CD14-positive monocyte (primary cell): ENCODE results near the gene EYA4. TPM values are rescaled to one million over a fixed set of nuclear protein-coding genes. Genes with fewer than 3 reads are reported as not detected.

Experiments used
- DNase-seq, 3 donors: peaks; one replicate each; pipeline ENCODE4 v3.0.0-alpha.2; 2011 to 2022
- H2AFZ ChIP-seq: 2 replicates; pipeline ENCODE4 v1.6.0; 2012; ENCODE audit warnings: mild to moderate bottlenecking, low read depth, low read length, inconsistent platforms; ENCODE audit not compliant: insufficient read depth, poor library complexity, severe bottlenecking
- H3K27ac ChIP-seq, 2 donors: 1 replicate in 1 of 2; 2 replicates in 1 of 2; pipeline ENCODE4 v1.5.1; 2012 to 2013; ENCODE audit warnings: low read length in 2 of 2, control low read depth in 1 of 2, inconsistent platforms in 1 of 2, low read depth in 1 of 2, mild to moderate bottlenecking in 1 of 2
- H3K27me3 ChIP-seq, 2 donors: one replicate each; pipeline versions ENCODE4 v1.6.0 to v1.6.1; 2011 to 2013; ENCODE audit warnings: low read length in 2 of 2; ENCODE audit not compliant: control insufficient read depth in 2 of 2, insufficient read depth in 2 of 2
- H3K36me3 ChIP-seq, 2 donors: replicated peaks in 1 of 2; 1 replicate in 1 of 2; 2 replicates in 1 of 2; pipeline versions ENCODE4 v1.5.1 to v1.6.1; 2012 to 2013; ENCODE audit warnings: low read length in 2 of 2, control low read depth in 1 of 2, inconsistent platforms in 1 of 2, mild to moderate bottlenecking in 1 of 2; ENCODE audit not compliant: insufficient read depth in 2 of 2, control insufficient read depth in 1 of 2
- H3K4me1 ChIP-seq, 2 donors: 1 replicate in 1 of 2; 2 replicates in 1 of 2; pipeline versions ENCODE4 v1.5.1 to v1.6.1; 2012 to 2013; ENCODE audit warnings: low read length in 2 of 2, control low read depth in 1 of 2, inconsistent platforms in 1 of 2, mild to moderate bottlenecking in 1 of 2, moderate library complexity in 1 of 2; ENCODE audit not compliant: insufficient read depth in 2 of 2, control insufficient read depth in 1 of 2
- H3K4me2 ChIP-seq: replicated peaks from 2 replicates; pipeline ENCODE3; 2012; ENCODE audit warnings: low read length, moderate library complexity, mild to moderate bottlenecking; ENCODE audit not compliant: poor library complexity, severe bottlenecking; ENCODE audit errors: extremely low read depth
- H3K4me3 ChIP-seq, 3 experiments: fragments of 200-600 bp in 1 of 3; sonication (generic) in 1 of 3; replicated peaks in 1 of 3; 1 replicate in 2 of 3; 2 replicates in 1 of 3; pipeline ENCODE4 v1.5.1; 2011 to 2013; ENCODE audit warnings: low read length in 3 of 3, mild to moderate bottlenecking in 3 of 3, control low read depth in 2 of 3, low read depth in 2 of 3, inconsistent platforms in 1 of 3, moderate library complexity in 1 of 3
- H3K79me2 ChIP-seq: 2 replicates; pipeline ENCODE4 v1.6.0; 2012; ENCODE audit warnings: mild to moderate bottlenecking, control low read depth, inconsistent platforms, low read length, moderate library complexity; ENCODE audit not compliant: insufficient read depth
- H3K9ac ChIP-seq: 2 replicates; pipeline ENCODE4 v1.6.0; 2017; ENCODE audit warnings: low read length, mild to moderate bottlenecking; ENCODE audit not compliant: insufficient read depth, poor library complexity, severe bottlenecking
- H3K9me3 ChIP-seq, 2 donors: replicated peaks in 1 of 2; 1 replicate in 1 of 2; 2 replicates in 1 of 2; pipeline versions ENCODE4 v1.5.1 to v1.6.1; 2012 to 2013; ENCODE audit warnings: low read length in 2 of 2, control low read depth in 1 of 2; ENCODE audit not compliant: control insufficient read depth in 1 of 2, insufficient read depth in 1 of 2
- H4K20me1 ChIP-seq: 2 replicates; pipeline ENCODE4 v1.6.0; 2012; ENCODE audit warnings: mild to moderate bottlenecking, low read length, control low read depth, moderate library complexity; ENCODE audit not compliant: insufficient read depth
- H3K27ac Mint-ChIP-seq, 7 donors: one replicate each; pipeline ENCODE4 v1.8.0; 2020; ENCODE audit warnings: mild to moderate bottlenecking in 7 of 7, mixed read lengths in 7 of 7, moderate library complexity in 6 of 7, inconsistent platforms in 2 of 7
- H3K27me3 Mint-ChIP-seq, 3 donors: one replicate each; pipeline ENCODE4 v1.8.0; 2021 to 2022; ENCODE audit warnings: low read depth in 3 of 3, mild to moderate bottlenecking in 3 of 3, mixed read lengths in 3 of 3, moderate library complexity in 3 of 3, inconsistent platforms in 1 of 3
- H3K36me3 Mint-ChIP-seq, 2 donors: one replicate each; pipeline ENCODE4 v1.8.0; 2020; ENCODE audit warnings: mixed read lengths in 2 of 2, inconsistent platforms in 1 of 2, mild to moderate bottlenecking in 1 of 2
- H3K4me1 Mint-ChIP-seq: one replicate; pipeline ENCODE4 v1.8.0; 2020; ENCODE audit warnings: mild to moderate bottlenecking, mixed read lengths
- H3K4me3 Mint-ChIP-seq, 2 donors: one replicate each; pipeline ENCODE4 v1.8.0; 2020; ENCODE audit warnings: mild to moderate bottlenecking in 2 of 2, mixed read lengths in 2 of 2, moderate library complexity in 1 of 2
- H3K9me3 Mint-ChIP-seq, 7 donors: one replicate each; pipeline ENCODE4 v1.8.0; 2020 to 2022; ENCODE audit warnings: mixed read lengths in 7 of 7, mild to moderate bottlenecking in 6 of 7, moderate library complexity in 6 of 7, inconsistent platforms in 2 of 7
- CTCF ChIP-seq: fragments of 200-600 bp; IDR thresholded peaks from one replicate; pipeline ENCODE4 v1.8.0; 2022; ENCODE audit warnings: antibody characterized with exemption, mild to moderate bottlenecking
- whole genome bisulfite sequencing: methylation state at CpG from one replicate; pipeline ENCODE4 v1.1.5; 2013; ENCODE audit warnings: missing lambda C conversion rate; ENCODE audit not compliant: insufficient coverage; 5-methylcytosine and 5-hydroxymethylcytosine counted together
- intact Hi-C, 2 donors: fragments of 100-400 bp; cut with micrococcal nuclease; formaldehyde crosslinking; loops; one replicate each; pipeline versions ENCODE4 v1.15.0 to v1.15.1; 2023
- polyA plus RNA-seq, 3 donors: library from polyadenylated mRNA; depleted of rRNA in 1 of 3; unstranded in 2 of 3; stranded (reverse) in 1 of 3; fragments of 300-500 nt in 2 of 3; fragments of >200 nt in 1 of 3; fragmentation: Illumina TruSeq in 2 of 3; gene quantifications; 1 replicate in 2 of 3; 2 replicates in 1 of 3; pipeline ENCODE4 v1.2.3, GENCODE V29; 2012 to 2021

The EYA4 gene
- polyA plus RNA-seq, 3 donors, result not detected

GRCh38 chr6:133555685-133556084 lies 314.5 kb downstream of the EYA4 start:
- intact Hi-C loops, result no loop called here
- WGBS, result no CpG with 5 or more reads among the region's 2 CpGs
- no peak for TF ChIP-seq CTCF

DNA sequence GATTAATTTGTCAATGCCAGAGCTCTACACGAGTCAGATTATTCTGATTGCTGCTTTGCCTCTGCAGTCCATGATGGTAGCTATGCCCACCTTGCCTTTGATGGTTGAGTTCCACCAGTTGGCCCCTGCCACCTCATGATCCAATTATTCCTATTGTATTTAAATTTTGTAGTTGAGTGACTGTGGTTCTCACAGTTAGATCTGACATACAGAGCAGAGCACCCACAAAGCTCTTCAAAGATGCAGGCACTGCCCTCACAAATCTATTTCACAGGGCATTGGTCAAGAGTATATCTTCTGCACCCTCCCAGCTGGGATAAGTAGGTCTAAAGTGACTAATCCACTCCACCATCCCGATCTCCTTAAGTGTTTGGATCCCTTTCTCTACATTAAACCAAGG lies 318.8 kb downstream of the EYA4 start:
- peaks cover 0 to 3% (median 0%) of the 10 kb centered on the region in 3 donors for H3K27me3 Mint-ChIP-seq
- no peaks in the 10 kb centered on the region for H3K4me1 Mint-ChIP-seq
- no peak overlapping the region for H3K4me3 Mint-ChIP-seq
- intact Hi-C loops, result no loop called here
- TF ChIP-seq CTCF, result no peak
- Histone ChIP-seq H3K36me3 (no peaks in the 10 kb centered on the region), H3K79me2 (no peaks in the 10 kb centered on the region), H3K27ac (no peak overlapping the region), H2AFZ (no peak overlapping the region), H3K4me3 (no peak overlapping the region), H3K4me1 (no peaks in the 10 kb centered on the region), H3K9ac (no peak overlapping the region), H3K9me3 (no peaks in the 10 kb centered on the region), H3K27me3 (no peaks in the 10 kb centered on the region), H3K4me2 (no peak overlapping the region), H4K20me1 (no peaks in the 10 kb centered on the region)
- 90% methylated on average over 1 of the region's 2 CpGs for WGBS
- no peak for DNase-seq
- H3K9me3 Mint-ChIP-seq, result peaks cover 0 to 12% (median 7%) of the 10 kb centered on the region in 7 donors
- H3K27ac Mint-ChIP-seq, result no peak overlapping the region
- H3K36me3 Mint-ChIP-seq, result no peaks in the 10 kb centered on the region

More at GRCh38 chr6:133555685-133556084, 314.5 kb downstream of the EYA4 start:
- H3K79me2 ChIP-seq, result no peaks in the 10 kb centered on the region
- Mint-ChIP-seq H3K9me3 (peaks cover 0 to 11% (median 6%) of the 10 kb centered on the region in 7 donors), H3K4me1 (no peaks in the 10 kb centered on the region), H3K4me3 (no peak overlapping the region), H3K27me3 (peaks cover 0 to 3% (median 1%) of the 10 kb centered on the region in 3 donors), H3K27ac (no peak overlapping the region), H3K36me3 (no peaks in the 10 kb centered on the region)
- no peaks in the 10 kb centered on the region for H3K27me3 ChIP-seq
- H3K4me2 ChIP-seq, result no peak overlapping the region
- no peak overlapping the region for H2AFZ ChIP-seq
- no peaks in the 10 kb centered on the region for H4K20me1 ChIP-seq
- H3K27ac ChIP-seq, result no peak overlapping the region
- no peaks in the 10 kb centered on the region for H3K36me3 ChIP-seq
- no peaks in the 10 kb centered on the region for H3K4me1 ChIP-seq
- no peak for DNase-seq
- H3K9me3 ChIP-seq, result no peaks in the 10 kb centered on the region
- no peak overlapping the region for H3K4me3 ChIP-seq
- no peak overlapping the region for H3K9ac ChIP-seq
